Measurements from ENCODE around the gene PDPK1. TPM values are rescaled to one million over a fixed set of nuclear protein-coding genes. Genes with fewer than 3 reads are reported as not detected.

Gene PDPK1
- total RNA-seq, 2 donors from 2014 or later, result 29.2 to 30.3 TPM

- TF ChIP-seq, protein P1, sequence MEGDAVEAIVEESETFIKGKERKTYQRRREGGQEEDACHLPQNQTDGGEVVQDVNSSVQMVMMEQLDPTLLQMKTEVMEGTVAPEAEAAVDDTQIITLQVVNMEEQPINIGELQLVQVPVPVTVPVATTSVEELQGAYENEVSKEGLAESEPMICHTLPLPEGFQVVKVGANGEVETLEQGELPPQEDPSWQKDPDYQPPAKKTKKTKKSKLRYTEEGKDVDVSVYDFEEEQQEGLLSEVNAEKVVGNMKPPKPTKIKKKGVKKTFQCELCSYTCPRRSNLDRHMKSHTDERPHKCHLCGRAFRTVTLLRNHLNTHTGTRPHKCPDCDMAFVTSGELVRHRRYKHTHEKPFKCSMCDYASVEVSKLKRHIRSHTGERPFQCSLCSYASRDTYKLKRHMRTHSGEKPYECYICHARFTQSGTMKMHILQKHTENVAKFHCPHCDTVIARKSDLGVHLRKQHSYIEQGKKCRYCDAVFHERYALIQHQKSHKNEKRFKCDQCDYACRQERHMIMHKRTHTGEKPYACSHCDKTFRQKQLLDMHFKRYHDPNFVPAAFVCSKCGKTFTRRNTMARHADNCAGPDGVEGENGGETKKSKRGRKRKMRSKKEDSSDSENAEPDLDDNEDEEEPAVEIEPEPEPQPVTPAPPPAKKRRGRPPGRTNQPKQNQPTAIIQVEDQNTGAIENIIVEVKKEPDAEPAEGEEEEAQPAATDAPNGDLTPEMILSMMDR (conservative IDR thresholded peaks at IDR 0.05), result no peak
- DNase-seq, result no peak
- Mint-ChIP-seq H3K4me1 (no peaks in the 10 kb centered on the region), H3K27me3 (ENCODE audit: insufficient read depth) (no peaks in the 10 kb centered on the region), H3K36me3 (ENCODE audit: low read depth) (peaks cover 7% of the 10 kb centered on the region), H3K9me3 (no peaks in the 10 kb centered on the region), H3K27ac (no peak overlapping the region), H3K4me3 (no peak overlapping the region)
- H3K36me3 ChIP-seq (ENCODE audit: control insufficient read depth, insufficient read depth, low read length), result peaks cover 3% of the 10 kb centered on the region
- no peaks in the 10 kb centered on the region for H3K9me3 ChIP-seq (ENCODE audit: control insufficient read depth, low read length)
- 90 to 97% methylated on average over 2 to 6 of the region's 6 CpGs for WGBS, 2 experiments (ENCODE audit: insufficient coverage in 1 of 2, insufficient read length in 1 of 2)
- no peaks in the 10 kb centered on the region for H3K4me1 ChIP-seq (ENCODE audit: control insufficient read depth, insufficient read depth, low read length)
- H3K9ac ChIP-seq (ENCODE audit: extremely low read depth, low read length, poor library complexity, severe bottlenecking), result no peak overlapping the region
- no peaks in the 10 kb centered on the region for H3K27me3 ChIP-seq (ENCODE audit: control insufficient read depth, insufficient read depth, low read length, poor library complexity, severe bottlenecking)
- H3K27ac ChIP-seq (ENCODE audit: low read depth, low read length), result no peak overlapping the region
- H3K4me3 ChIP-seq (ENCODE audit: low read length), result no peak overlapping the region
These were observed 38.4 kb upstream of the PDPK1 start for GRCh38 chr16:2499454-2499853.

DNA sequence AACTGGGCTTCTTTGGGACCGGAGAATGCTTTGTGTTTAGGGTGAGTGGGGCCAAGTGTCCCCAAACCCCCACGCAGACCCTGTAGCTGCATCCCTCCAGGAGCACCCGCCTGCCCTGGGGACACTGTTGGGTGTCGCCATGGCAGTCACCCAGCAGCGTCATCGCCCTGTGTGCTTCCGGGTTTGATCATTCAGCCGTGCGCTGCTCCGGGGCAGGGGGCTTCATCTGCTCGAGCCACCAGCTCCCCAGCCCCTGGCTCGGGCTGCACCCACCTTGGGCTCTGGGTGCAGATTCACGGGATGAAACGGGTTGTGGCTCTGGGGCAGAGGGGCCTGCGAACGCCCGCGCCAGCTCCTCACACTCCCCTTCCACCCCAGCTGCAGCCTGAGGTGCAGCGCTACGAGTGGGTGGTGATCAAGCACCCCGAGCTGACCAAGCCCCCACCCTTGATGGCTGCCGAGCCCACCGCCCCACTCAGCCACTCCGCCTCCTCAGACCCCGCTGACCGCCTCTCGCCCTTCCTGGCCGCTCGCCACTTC, 37.9 kb upstream of the PDPK1 start:
- peaks cover 7% of the 10 kb centered on the region for H3K36me3 Mint-ChIP-seq (ENCODE audit: low read depth)
- 95% methylated on average over 12 to 29 of the region's 29 CpGs for WGBS, 2 experiments (ENCODE audit: insufficient coverage in 1 of 2, insufficient read length in 1 of 2)
- H3K4me1 Mint-ChIP-seq, result no peaks in the 10 kb centered on the region
- no peaks in the 10 kb centered on the region for H3K9me3 Mint-ChIP-seq
- H3K9me3 ChIP-seq (ENCODE audit: control insufficient read depth, low read length), result no peaks in the 10 kb centered on the region
- H3K27ac Mint-ChIP-seq, result no peak overlapping the region
- H3K4me3 Mint-ChIP-seq, result no peak overlapping the region
- no peak for DNase-seq
- no peak overlapping the region for H3K27ac ChIP-seq (ENCODE audit: low read depth, low read length)
- H3K4me1 ChIP-seq (ENCODE audit: control insufficient read depth, insufficient read depth, low read length), result no peaks in the 10 kb centered on the region
- H3K36me3 ChIP-seq (ENCODE audit: control insufficient read depth, insufficient read depth, low read length), result peaks cover 3% of the 10 kb centered on the region
- H3K4me3 ChIP-seq (ENCODE audit: low read length), result no peak overlapping the region
- H3K27me3 Mint-ChIP-seq (ENCODE audit: insufficient read depth), result no peaks in the 10 kb centered on the region
- no peaks in the 10 kb centered on the region for H3K27me3 ChIP-seq (ENCODE audit: control insufficient read depth, insufficient read depth, low read length, poor library complexity, severe bottlenecking)
- H3K9ac ChIP-seq (ENCODE audit: extremely low read depth, low read length, poor library complexity, severe bottlenecking), result no peak overlapping the region
- TF ChIP-seq, protein P1 (conservative IDR thresholded peaks at IDR 0.05), result no peak

DNA sequence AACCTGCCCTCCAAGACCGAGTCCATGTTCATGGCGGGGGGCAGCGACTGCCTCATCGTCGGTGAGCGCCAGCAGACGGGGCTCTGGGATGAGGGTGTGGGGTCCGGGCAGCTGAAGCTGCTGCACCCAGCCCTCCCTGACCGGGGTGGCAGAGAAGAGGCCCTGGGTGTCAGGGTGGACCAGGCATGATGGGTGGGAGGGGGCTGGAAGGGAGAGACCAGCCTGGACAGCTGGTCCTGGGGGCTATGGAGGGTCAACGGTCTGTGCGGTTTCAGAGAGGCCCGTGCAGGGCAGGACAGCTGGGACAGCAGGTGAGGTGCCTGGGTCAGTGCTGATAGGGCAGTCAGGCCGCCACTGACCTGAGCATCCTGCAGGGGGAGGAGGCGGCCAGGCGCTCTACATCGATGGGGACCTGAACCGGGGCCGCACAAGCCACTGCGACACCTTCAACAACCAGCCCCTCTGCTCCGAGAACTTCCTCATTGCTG, 37.3 kb upstream of the PDPK1 start:
- Mint-ChIP-seq H3K4me1 (no peaks in the 10 kb centered on the region), H3K27me3 (ENCODE audit: insufficient read depth) (no peaks in the 10 kb centered on the region), H3K9me3 (no peaks in the 10 kb centered on the region), H3K27ac (no peak overlapping the region), H3K36me3 (ENCODE audit: low read depth) (peaks cover 7% of the 10 kb centered on the region), H3K4me3 (no peak overlapping the region)
- no peaks in the 10 kb centered on the region for H3K9me3 ChIP-seq (ENCODE audit: control insufficient read depth, low read length)
- 81 to 92% methylated on average over 14 to 20 of the region's 20 CpGs for WGBS, 2 experiments (ENCODE audit: insufficient coverage in 1 of 2, insufficient read length in 1 of 2)
- DNase-seq, result peak; percentile 71
- TF ChIP-seq, protein P1 (conservative IDR thresholded peaks at IDR 0.05), result no peak
- H3K27me3 ChIP-seq (ENCODE audit: control insufficient read depth, insufficient read depth, low read length, poor library complexity, severe bottlenecking), result no peaks in the 10 kb centered on the region
- H3K9ac ChIP-seq (ENCODE audit: extremely low read depth, low read length, poor library complexity, severe bottlenecking), result no peak overlapping the region
- peaks cover 3% of the 10 kb centered on the region for H3K36me3 ChIP-seq (ENCODE audit: control insufficient read depth, insufficient read depth, low read length)
- H3K27ac ChIP-seq (ENCODE audit: low read depth, low read length), result no peak overlapping the region
- no peaks in the 10 kb centered on the region for H3K4me1 ChIP-seq (ENCODE audit: control insufficient read depth, insufficient read depth, low read length)
- no peak overlapping the region for H3K4me3 ChIP-seq (ENCODE audit: low read length)
